Mesenchymal stem cell (in vitro differentiated cells and primary cell): ENCODE results near the gene AXIN2.

Experiments used
- DNase-seq: peaks from one replicate; pipeline ENCODE4 v3.0.0-alpha.2; 2013
- H2AFZ ChIP-seq: one replicate; pipeline ENCODE4 v1.6.1; 2013; ENCODE audit warnings: low read depth, mild to moderate bottlenecking, control low read depth, inconsistent platforms, low read length, moderate library complexity
- H2AK5ac ChIP-seq: 2 replicates; pipeline ENCODE4 v1.6.1; 2013; ENCODE audit warnings: low read length, moderate library complexity, mild to moderate bottlenecking, inconsistent platforms; ENCODE audit not compliant: severe bottlenecking
- H2BK120ac ChIP-seq: one replicate; pipeline ENCODE4 v1.6.1; 2013; ENCODE audit warnings: low read depth, mild to moderate bottlenecking, inconsistent platforms, low read length, moderate library complexity
- H2BK12ac ChIP-seq, 2 experiments: one replicate each; pipeline ENCODE4 v1.6.1; 2013; ENCODE audit warnings: inconsistent platforms in 2 of 2, low read length in 2 of 2, mild to moderate bottlenecking in 2 of 2, moderate library complexity in 2 of 2, control low read depth in 1 of 2
- H2BK15ac ChIP-seq: one replicate; pipeline ENCODE4 v1.6.1; 2013; ENCODE audit warnings: mild to moderate bottlenecking, low read depth, inconsistent platforms; ENCODE audit not compliant: poor library complexity, severe bottlenecking
- H2BK5ac ChIP-seq: 2 replicates; pipeline ENCODE4 v1.6.1; 2013; ENCODE audit warnings: low read depth, mild to moderate bottlenecking, low read length, control low read depth, inconsistent platforms; ENCODE audit not compliant: poor library complexity, severe bottlenecking
- H3K14ac ChIP-seq, 2 experiments: one replicate each; pipeline ENCODE4 v1.6.1; 2013; ENCODE audit warnings: inconsistent platforms in 2 of 2, low read length in 2 of 2, control low read depth in 1 of 2, mild to moderate bottlenecking in 1 of 2, moderate library complexity in 1 of 2
- H3K18ac ChIP-seq, 2 experiments: one replicate each; pipeline ENCODE4 v1.6.1; 2013; ENCODE audit warnings: inconsistent platforms in 2 of 2, low read length in 2 of 2, control low read depth in 1 of 2, low read depth in 1 of 2, mild to moderate bottlenecking in 1 of 2
- H3K23ac ChIP-seq, 2 experiments: one replicate each; pipeline ENCODE4 v1.6.1; 2013; ENCODE audit warnings: inconsistent platforms in 2 of 2, low read length in 2 of 2, mild to moderate bottlenecking in 2 of 2, moderate library complexity in 2 of 2, control low read depth in 1 of 2
- H3K27ac ChIP-seq: 2 replicates; pipeline ENCODE4 v1.5.1; 2013; ENCODE audit warnings: mild to moderate bottlenecking, moderate library complexity, low read length, control low read depth, inconsistent platforms; ENCODE audit not compliant: poor library complexity, severe bottlenecking
- H3K27me3 ChIP-seq, 2 experiments: 2 replicates each; pipeline versions ENCODE4 v1.6.1 to v1.7.0; 2013; ENCODE audit warnings: low read length in 2 of 2, mild to moderate bottlenecking in 2 of 2, moderate library complexity in 2 of 2, control low read depth in 1 of 2, inconsistent platforms in 1 of 2; ENCODE audit not compliant: control insufficient read depth in 1 of 2, insufficient read depth in 1 of 2
- H3K36me3 ChIP-seq, 2 experiments: 2 replicates each; pipeline versions ENCODE4 v1.6.1 to v1.7.0; 2013; ENCODE audit warnings: low read length in 2 of 2, control low read depth in 1 of 2, inconsistent platforms in 1 of 2, low read depth in 1 of 2, mild to moderate bottlenecking in 1 of 2; ENCODE audit not compliant: insufficient read depth in 2 of 2, control insufficient read depth in 1 of 2
- H3K4ac ChIP-seq, 2 experiments: one replicate each; pipeline ENCODE4 v1.6.1; 2013; ENCODE audit warnings: inconsistent platforms in 2 of 2, low read length in 2 of 2, mild to moderate bottlenecking in 2 of 2, moderate library complexity in 2 of 2, control low read depth in 1 of 2, low read depth in 1 of 2
- H3K4me1 ChIP-seq: 2 replicates; pipeline ENCODE4 v1.6.1; 2013; ENCODE audit warnings: low read depth, low read length, control low read depth; ENCODE audit not compliant: control insufficient read depth, insufficient read depth
- H3K4me2 ChIP-seq: 2 replicates; pipeline ENCODE4 v1.6.1; 2013; ENCODE audit warnings: low read length, mild to moderate bottlenecking, inconsistent platforms; ENCODE audit not compliant: poor library complexity, severe bottlenecking
- H3K4me3 ChIP-seq, 2 experiments: 2 replicates each; pipeline versions ENCODE4 v1.5.1 to v1.7.0; 2013; ENCODE audit warnings: low read length in 2 of 2, mild to moderate bottlenecking in 2 of 2, control low read depth in 1 of 2, low read depth in 1 of 2; ENCODE audit not compliant: insufficient read depth in 1 of 2
- H3K79me1 ChIP-seq: replicated peaks from 2 replicates; pipeline ENCODE4 v1.6.1; 2013; ENCODE audit warnings: mild to moderate bottlenecking, control low read depth, low read length, inconsistent platforms; ENCODE audit not compliant: poor library complexity, severe bottlenecking
- H3K9ac ChIP-seq: 2 replicates; pipeline ENCODE4 v1.7.0; 2013; ENCODE audit warnings: mild to moderate bottlenecking, low read length, moderate library complexity
- H3K9me3 ChIP-seq: 2 replicates; pipeline ENCODE4 v1.7.0; 2013; ENCODE audit warnings: mild to moderate bottlenecking, low read length; ENCODE audit not compliant: control insufficient read depth
- H4K8ac ChIP-seq: one replicate; pipeline ENCODE4 v1.6.1; 2013; ENCODE audit warnings: inconsistent platforms, mild to moderate bottlenecking, low read length, moderate library complexity
- H4K91ac ChIP-seq: one replicate; pipeline ENCODE4 v1.6.1; 2013; ENCODE audit warnings: mild to moderate bottlenecking, low read length, inconsistent platforms
- WGBS: methylation state at CpG from one replicate; pipeline ENCODE4 v1.1.7; 2013; ENCODE audit warnings: mixed read lengths; 5-methylcytosine and 5-hydroxymethylcytosine counted together

AXIN2 gene

DNA sequence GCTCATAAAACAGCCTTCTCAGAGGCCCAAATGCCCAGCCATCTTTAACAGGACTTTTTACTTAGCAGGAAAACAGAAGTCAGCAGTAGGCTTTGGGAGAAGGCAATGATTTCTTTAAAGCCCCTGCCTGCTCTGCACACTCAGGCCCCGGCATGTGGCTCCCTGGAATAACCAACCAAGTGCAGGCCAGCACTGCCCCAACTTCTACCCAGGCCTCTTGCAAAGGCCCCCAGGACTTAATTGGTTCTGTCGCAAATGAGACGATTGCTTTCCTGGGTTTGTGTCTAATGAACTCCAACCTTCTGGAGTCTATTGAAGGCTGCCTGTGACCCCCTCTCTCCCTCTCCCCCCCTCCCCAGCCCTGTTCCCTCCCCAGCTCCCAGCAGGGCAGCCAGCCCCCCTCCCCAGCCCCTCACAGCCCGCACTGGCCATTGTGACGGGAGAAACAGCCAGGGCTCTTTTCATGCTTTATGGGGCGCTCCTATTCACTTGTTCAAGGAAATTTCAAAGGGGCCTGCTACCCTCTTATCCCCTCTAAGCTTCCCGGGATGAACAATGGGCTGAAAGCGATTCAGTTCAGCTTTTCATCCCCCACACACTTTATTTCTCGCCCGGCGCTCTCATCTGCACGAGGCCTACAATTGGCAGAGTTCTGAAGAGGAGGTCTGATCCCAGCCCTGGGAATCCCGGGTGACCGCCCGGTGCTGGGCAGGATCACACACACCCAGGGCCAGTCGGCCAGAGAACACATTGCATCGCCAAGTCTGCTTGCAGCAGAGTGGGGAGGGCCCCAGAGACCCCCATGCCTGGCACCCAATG, 15.5 kb downstream of the AXIN2 start:
- Histone ChIP-seq H2AK5ac (no peak overlapping the region), H2BK120ac (no peak overlapping the region), H3K18ac (no peak overlapping the region), H3K9me3 (no peaks in the 10 kb centered on the region), H3K36me3 (peaks cover 34% of the 10 kb centered on the region in 2 experiments), H3K4me2 (no peak overlapping the region), H3K79me1 (peaks cover 70% of the 10 kb centered on the region), H2BK5ac (no peak overlapping the region), H3K23ac (no peak overlapping the region), H4K8ac (no peak overlapping the region), H2AFZ (no peak overlapping the region), H2BK15ac (no peak overlapping the region), H4K91ac (no peak overlapping the region), H3K27ac (no peak overlapping the region), H3K4ac (no peak overlapping the region), H3K9ac (no peak overlapping the region), H3K27me3 (no peaks in the 10 kb centered on the region), H3K14ac (no peak overlapping the region), H3K4me1 (peaks cover 7% of the 10 kb centered on the region), H3K4me3 (no peak overlapping the region), H2BK12ac (no peak overlapping the region)
- WGBS = 88% methylated on average over 17 of the region's 17 CpGs
- DNase-seq = no peak

DNA sequence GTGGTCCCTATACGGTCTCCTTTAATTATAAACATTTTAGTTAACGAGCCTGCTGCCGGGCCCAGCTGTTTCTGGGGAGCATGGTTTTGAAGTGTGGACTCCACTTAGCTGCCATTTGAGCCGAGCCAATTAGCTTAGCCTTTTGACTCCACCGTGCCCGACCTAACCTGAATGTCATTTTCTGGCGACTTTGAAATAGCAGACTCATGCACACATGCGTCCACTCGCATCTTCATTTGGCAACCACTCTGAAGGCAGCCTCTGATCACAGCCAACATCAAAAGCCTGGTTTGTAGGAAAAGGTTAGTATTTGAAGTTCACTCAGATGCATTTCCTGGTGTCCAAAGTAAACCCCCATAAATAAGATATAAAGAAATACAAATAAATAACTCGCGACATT, 16.8 kb downstream of the AXIN2 start:
- Histone ChIP-seq H3K9me3 (no peaks in the 10 kb centered on the region), H3K4me1 (peaks cover 1% of the 10 kb centered on the region), H2BK12ac (no peak overlapping the region), H4K91ac (no peak overlapping the region), H3K79me1 (peaks cover 59% of the 10 kb centered on the region), H3K14ac (no peak overlapping the region), H2AFZ (no peak overlapping the region), H3K27me3 (no peaks in the 10 kb centered on the region), H3K4ac (no peak overlapping the region), H3K9ac (no peak overlapping the region), H2BK120ac (no peak overlapping the region), H3K4me2 (no peak overlapping the region), H3K23ac (no peak overlapping the region), H3K18ac (no peak overlapping the region), H3K36me3 (peaks cover 39 to 46% of the 10 kb centered on the region in 2 experiments), H2BK5ac (no peak overlapping the region), H2BK15ac (no peak overlapping the region), H4K8ac (no peak overlapping the region), H3K27ac (no peak overlapping the region), H3K4me3 (no peak overlapping the region), H2AK5ac (no peak overlapping the region)
- WGBS = 67% methylated on average over 11 of the region's 11 CpGs
- DNase-seq = no peak

DNA sequence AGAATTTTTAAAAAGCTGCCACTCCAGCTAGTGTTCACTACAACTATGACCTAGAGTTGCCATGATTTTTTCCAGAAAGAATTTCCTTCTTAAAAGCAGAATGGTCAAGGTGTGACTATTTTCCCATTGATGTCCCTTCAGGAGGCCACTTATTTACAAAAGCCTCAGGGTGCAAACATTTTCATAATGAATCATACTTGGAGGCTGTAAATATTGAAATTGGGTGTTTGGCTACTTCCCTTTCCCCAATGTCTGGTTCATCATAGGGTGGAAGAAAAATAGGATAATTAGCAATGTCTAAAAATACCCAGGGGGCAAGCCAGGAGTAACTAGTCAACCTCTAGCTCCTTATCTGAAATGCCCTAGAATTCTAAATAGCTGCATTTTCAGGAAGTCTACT, 18.8 kb downstream of the AXIN2 start:
- no peaks in the 10 kb centered on the region for H3K27me3 ChIP-seq
- H2BK120ac ChIP-seq = no peak overlapping the region
- no peak overlapping the region for H4K91ac ChIP-seq
- H3K9me3 ChIP-seq = no peaks in the 10 kb centered on the region
- H4K8ac ChIP-seq = no peak overlapping the region
- no peak overlapping the region for H3K4me2 ChIP-seq
- H2AK5ac ChIP-seq = no peak overlapping the region
- H2BK15ac ChIP-seq = no peak overlapping the region
- no peak overlapping the region for H3K27ac ChIP-seq
- no peak overlapping the region for H2AFZ ChIP-seq
- H2BK5ac ChIP-seq = no peak overlapping the region
- DNase-seq = no peak
- H3K79me1 ChIP-seq = peaks cover 52% of the 10 kb centered on the region
- peaks cover 2% of the 10 kb centered on the region for H3K4me1 ChIP-seq
- H3K14ac ChIP-seq = no peak overlapping the region
- no peak overlapping the region for H3K23ac ChIP-seq
- no peak overlapping the region for H3K9ac ChIP-seq
- no peak overlapping the region for H3K4ac ChIP-seq
- peaks cover 38 to 46% of the 10 kb centered on the region in 2 experiments for H3K36me3 ChIP-seq
- H3K4me3 ChIP-seq = no peak overlapping the region
- H3K18ac ChIP-seq = no peak overlapping the region
- no peak overlapping the region for H2BK12ac ChIP-seq

DNA sequence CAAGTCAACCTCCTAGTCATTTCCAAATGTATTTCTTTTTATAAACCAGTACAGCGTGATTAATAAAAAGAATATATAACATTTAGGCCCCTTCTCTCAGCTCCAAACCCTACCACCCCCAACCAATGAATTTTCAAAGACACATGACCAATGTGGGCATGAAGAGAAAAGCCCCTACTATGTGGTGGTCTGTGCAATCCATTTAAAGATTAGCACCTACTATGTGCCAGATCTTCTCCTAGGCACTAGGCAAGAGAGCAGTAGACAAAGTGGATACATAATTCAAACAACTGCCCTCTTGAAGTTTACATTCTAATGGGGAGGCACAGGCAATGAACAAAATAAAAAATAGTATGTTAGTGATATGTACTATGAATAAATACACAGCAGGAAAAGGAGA, 19.4 kb downstream of the AXIN2 start:
- Histone ChIP-seq H2BK15ac (no peak overlapping the region), H3K27ac (no peak overlapping the region), H4K91ac (no peak overlapping the region), H3K79me1 (peaks cover 48% of the 10 kb centered on the region), H2BK12ac (no peak overlapping the region), H3K9me3 (no peaks in the 10 kb centered on the region), H3K23ac (no peak overlapping the region), H2BK120ac (no peak overlapping the region), H3K4ac (no peak overlapping the region), H3K36me3 (peaks cover 40 to 49% of the 10 kb centered on the region in 2 experiments), H3K14ac (no peak overlapping the region), H3K4me3 (no peak overlapping the region), H2BK5ac (no peak overlapping the region), H2AK5ac (no peak overlapping the region), H2AFZ (no peak overlapping the region), H3K27me3 (no peaks in the 10 kb centered on the region), H3K4me2 (no peak overlapping the region), H3K9ac (no peak overlapping the region), H4K8ac (no peak overlapping the region), H3K4me1 (peaks cover 2% of the 10 kb centered on the region), H3K18ac (no peak overlapping the region)
- DNase-seq = no peak
- 92% methylated on average over 1 of the region's 1 CpG for WGBS
